HepG2 (cell line): ENCODE data around the gene LECT2.

Experiments used
- BHLHE40 ChIP-seq: IDR thresholded peaks from 2 replicates; pipeline ENCODE4 v1.6.1; 2011; ENCODE audit warnings: low read length, improper control_type of control experiment
- BRCA1 ChIP-seq: sonication (generic); formaldehyde crosslinking; IDR thresholded peaks from 2 replicates; pipeline ENCODE4 v1.4.0; 2020; ENCODE audit warnings: missing genetic modification reagents
- MZF1 ChIP-seq: sonication (generic); formaldehyde crosslinking; IDR thresholded peaks from 2 replicates; pipeline ENCODE4 v1.8.1; 2023; ENCODE audit warnings: mild to moderate bottlenecking, missing genetic modification reagents, borderline replicate concordance
- NFE2 ChIP-seq: sonication (generic); formaldehyde crosslinking; IDR thresholded peaks from 2 replicates; pipeline ENCODE4 v1.4.0; 2020; ENCODE audit warnings: missing genetic modification reagents
- SOX6 ChIP-seq, 2 experiments: fragments of 450-650 bp in 1 of 2; sonication (generic) in 1 of 2; formaldehyde crosslinking in 1 of 2; IDR thresholded peaks; 2 replicates each; pipeline versions ENCODE4 v1.4.0 to v1.6.1; 2017 to 2020; ENCODE audit warnings: antibody characterized with exemption in 1 of 2, mild to moderate bottlenecking in 1 of 2, missing genetic modification reagents in 1 of 2
- ZBTB7A ChIP-seq: sonication (generic); formaldehyde crosslinking; IDR thresholded peaks from 2 replicates; pipeline ENCODE4 v1.8.0; 2022; ENCODE audit warnings: mild to moderate bottlenecking, missing genetic modification reagents
- ZFAT ChIP-seq: sonication (generic); formaldehyde crosslinking; conservative IDR thresholded peaks from 2 replicates; pipeline ENCODE4 v1.8.1; 2023; ENCODE audit warnings: missing genetic modification reagents, inconsistent platforms
- ZFP41 ChIP-seq: sonication (generic); formaldehyde crosslinking; IDR thresholded peaks from 2 replicates; pipeline ENCODE4 v1.4.0; 2020; ENCODE audit warnings: mild to moderate bottlenecking, missing genetic modification reagents, borderline replicate concordance
- ZNF292 ChIP-seq: sonication (generic); formaldehyde crosslinking; IDR thresholded peaks from 2 replicates; pipeline ENCODE4 v1.8.1; 2022; ENCODE audit warnings: mild to moderate bottlenecking, low read depth, missing genetic modification reagents, borderline replicate concordance
- TF ChIP-seq, protein P1 (sequence below): sonication (generic); formaldehyde crosslinking; IDR thresholded peaks from 2 replicates; pipeline ENCODE4 v1.5.0; 2020; ENCODE audit warnings: mild to moderate bottlenecking, low read depth, missing genetic modification reagents, borderline replicate concordance
- TF ChIP-seq, protein P2 (sequence below): sonication (generic); formaldehyde crosslinking; IDR thresholded peaks from 2 replicates; pipeline ENCODE4 v1.5.0; 2020; ENCODE audit warnings: mild to moderate bottlenecking, missing genetic modification reagents, borderline replicate concordance
- TF ChIP-seq, protein P3 (sequence below): IDR thresholded peaks from 2 replicates; pipeline ENCODE4 v1.6.1; 2016; ENCODE audit warnings: missing biosample characterization, missing genetic modification reagents, low read depth

DNA sequence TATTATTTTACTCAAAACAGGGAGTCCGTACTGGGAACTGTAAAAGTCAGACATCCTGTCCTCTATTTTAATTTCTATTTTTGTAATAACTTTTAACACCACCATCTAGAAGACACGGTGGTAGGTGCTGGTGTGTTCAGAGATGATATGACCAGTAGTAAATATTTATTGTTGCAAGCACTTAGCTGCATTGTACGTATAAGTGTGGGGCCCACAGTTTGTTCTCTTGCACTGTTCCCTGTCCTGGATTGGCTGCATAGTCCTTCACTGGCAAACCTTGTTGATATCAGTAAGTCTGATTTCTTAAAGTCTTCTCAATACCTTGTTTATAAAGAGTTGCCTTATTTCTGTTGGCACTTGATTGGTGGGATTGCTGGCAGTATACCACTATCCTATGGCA is 34.6 kb downstream of the LECT2 start:
- no peak for TF ChIP-seq ZFAT (CRISPR knock-in tag)
- no peak for TF ChIP-seq BRCA1 (CRISPR knock-in tag)
- no peak for TF ChIP-seq ZBTB7A (CRISPR knock-in tag)
- TF ChIP-seq, protein P1, sequence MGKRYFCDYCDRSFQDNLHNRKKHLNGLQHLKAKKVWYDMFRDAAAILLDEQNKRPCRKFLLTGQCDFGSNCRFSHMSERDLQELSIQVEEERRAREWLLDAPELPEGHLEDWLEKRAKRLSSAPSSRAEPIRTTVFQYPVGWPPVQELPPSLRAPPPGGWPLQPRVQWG (CRISPR knock-in tag): no peak
- TF ChIP-seq SOX6 (IDR thresholded peaks at IDR 0.05): no peak
- no peak for TF ChIP-seq SOX6 (CRISPR knock-in tag; IDR thresholded peaks at IDR 0.05)
- no peak for TF ChIP-seq NFE2 (CRISPR knock-in tag)
- no peak for TF ChIP-seq BHLHE40
- TF ChIP-seq ZFP41 (CRISPR knock-in tag): no peak
- no peak for TF ChIP-seq ZNF292 (CRISPR knock-in tag)
- TF ChIP-seq, protein P2, sequence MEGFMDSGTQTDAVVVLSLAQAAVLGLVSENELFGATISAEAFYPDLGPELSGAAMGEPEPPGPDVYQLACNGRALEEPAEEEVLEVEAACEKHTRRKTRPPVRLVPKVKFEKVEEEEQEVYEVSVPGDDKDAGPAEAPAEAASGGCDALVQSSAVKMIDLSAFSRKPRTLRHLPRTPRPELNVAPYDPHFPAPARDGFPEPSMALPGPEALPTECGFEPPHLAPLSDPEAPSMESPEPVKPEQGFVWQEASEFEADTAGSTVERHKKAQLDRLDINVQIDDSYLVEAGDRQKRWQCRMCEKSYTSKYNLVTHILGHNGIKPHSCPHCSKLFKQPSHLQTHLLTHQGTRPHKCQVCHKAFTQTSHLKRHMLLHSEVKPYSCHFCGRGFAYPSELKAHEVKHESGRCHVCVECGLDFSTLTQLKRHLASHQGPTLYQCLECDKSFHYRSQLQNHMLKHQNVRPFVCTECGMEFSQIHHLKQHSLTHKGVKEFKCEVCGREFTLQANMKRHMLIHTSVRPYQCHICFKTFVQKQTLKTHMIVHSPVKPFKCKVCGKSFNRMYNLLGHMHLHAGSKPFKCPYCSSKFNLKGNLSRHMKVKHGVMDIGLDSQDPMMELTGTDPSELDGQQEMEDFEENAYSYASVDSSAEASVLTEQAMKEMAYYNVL (CRISPR knock-in tag): no peak
- no peak for TF ChIP-seq MZF1 (CRISPR knock-in tag)
- TF ChIP-seq, protein P3, sequence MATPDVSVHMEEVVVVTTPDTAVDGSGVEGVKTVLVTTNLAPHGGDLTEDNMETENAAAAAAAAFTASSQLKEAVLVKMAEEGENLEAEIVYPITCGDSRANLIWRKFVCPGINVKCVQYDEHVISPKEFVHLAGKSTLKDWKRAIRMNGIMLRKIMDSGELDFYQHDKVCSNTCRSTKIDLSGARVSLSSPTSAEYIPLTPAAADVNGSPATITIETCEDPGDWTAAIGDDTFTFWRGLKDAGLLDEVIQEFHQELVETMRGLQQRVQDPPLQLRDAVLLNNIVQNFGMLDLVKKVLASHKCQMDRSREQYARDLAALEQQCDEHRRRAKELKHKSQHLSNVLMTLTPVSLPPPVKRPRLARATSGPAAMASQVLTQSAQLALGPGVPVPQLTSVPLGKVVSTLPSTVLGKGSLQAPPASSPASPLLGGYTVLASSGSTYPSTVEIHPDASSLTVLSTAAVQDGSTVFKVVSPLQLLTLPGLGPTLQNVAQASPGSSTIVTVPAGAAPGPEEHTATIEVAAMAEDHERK (CRISPR knock-in tag): no peak
